ENCODE results near the gene IGFN1. TPM values are rescaled to one million over a fixed set of nuclear protein-coding genes. Genes with fewer than 3 reads are reported as not detected.

The IGFN1 gene
- total RNA-seq, 1 experiment from 2014 or later, result not detected

DNA sequence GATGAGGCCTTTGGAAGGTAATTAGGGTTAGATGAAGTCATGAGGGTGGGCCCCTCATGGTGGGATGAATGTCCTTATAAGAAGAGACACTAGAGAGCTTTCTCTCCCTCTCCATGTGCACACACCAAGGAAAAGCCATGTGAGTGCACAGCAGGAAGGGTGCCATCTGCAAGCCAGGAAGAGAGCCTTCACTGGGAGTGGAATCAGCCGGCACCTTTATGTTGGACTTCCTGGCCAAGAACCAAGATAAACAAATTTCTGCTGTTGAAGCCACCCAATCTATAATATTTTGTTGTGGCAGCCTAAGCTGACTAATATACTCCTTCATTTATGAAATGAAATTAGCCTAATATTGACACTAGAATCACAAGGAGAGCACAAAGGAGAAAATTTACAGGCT lies 54.5 kb downstream of the IGFN1 start:
- DNase-seq, result no peak
- no peak overlapping the region for H3K14ac ChIP-seq (ENCODE audit: insufficient read depth, low read length)
- H3T11ph ChIP-seq (ENCODE audit: low read length), result no peak overlapping the region
- TF ChIP-seq, protein P1, sequence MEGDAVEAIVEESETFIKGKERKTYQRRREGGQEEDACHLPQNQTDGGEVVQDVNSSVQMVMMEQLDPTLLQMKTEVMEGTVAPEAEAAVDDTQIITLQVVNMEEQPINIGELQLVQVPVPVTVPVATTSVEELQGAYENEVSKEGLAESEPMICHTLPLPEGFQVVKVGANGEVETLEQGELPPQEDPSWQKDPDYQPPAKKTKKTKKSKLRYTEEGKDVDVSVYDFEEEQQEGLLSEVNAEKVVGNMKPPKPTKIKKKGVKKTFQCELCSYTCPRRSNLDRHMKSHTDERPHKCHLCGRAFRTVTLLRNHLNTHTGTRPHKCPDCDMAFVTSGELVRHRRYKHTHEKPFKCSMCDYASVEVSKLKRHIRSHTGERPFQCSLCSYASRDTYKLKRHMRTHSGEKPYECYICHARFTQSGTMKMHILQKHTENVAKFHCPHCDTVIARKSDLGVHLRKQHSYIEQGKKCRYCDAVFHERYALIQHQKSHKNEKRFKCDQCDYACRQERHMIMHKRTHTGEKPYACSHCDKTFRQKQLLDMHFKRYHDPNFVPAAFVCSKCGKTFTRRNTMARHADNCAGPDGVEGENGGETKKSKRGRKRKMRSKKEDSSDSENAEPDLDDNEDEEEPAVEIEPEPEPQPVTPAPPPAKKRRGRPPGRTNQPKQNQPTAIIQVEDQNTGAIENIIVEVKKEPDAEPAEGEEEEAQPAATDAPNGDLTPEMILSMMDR (conservative IDR thresholded peaks at IDR 0.05), result no peak
- no peak overlapping the region for H3K9ac ChIP-seq (ENCODE audit: extremely low read depth, insufficient read length, low read length)
- H3K9me3 Mint-ChIP-seq, result peaks cover 10 to 11% of the 10 kb centered on the region in 2 experiments
- no peak overlapping the region for H2BK12ac ChIP-seq (ENCODE audit: insufficient read length, low read depth, low read length)
- no peaks in the 10 kb centered on the region for H3K9me3 ChIP-seq (ENCODE audit: control insufficient read depth, low read depth, low read length)
- peaks cover 2 to 11% (median 4%) of the 10 kb centered on the region in 3 experiments; a peak in 5 of 7 replicates for H3K36me3 Mint-ChIP-seq (ENCODE audit: insufficient read depth in 1 of 3, low read depth in 3 of 3)
- no peaks in the 10 kb centered on the region for H3K23me2 ChIP-seq (ENCODE audit: insufficient read length, low read depth, low read length, poor library complexity, severe bottlenecking)
- peaks cover 9% of the 10 kb centered on the region; the same call in 1 of the 2 replicates for H3K27me3 Mint-ChIP-seq (ENCODE audit: low read depth)
- H4K91ac ChIP-seq (ENCODE audit: insufficient read length, low read depth, low read length), result no peak overlapping the region
- no peak overlapping the region for H2AFZ ChIP-seq (ENCODE audit: low read length)
- H2BK20ac ChIP-seq (ENCODE audit: low read depth, low read length, poor library complexity, severe bottlenecking), result no peak overlapping the region
- no peak overlapping the region for H3K56ac ChIP-seq (ENCODE audit: insufficient read length, low read depth, low read length)
- no peaks in the 10 kb centered on the region for H3K79me1 ChIP-seq (ENCODE audit: insufficient read depth, low read depth, low read length, poor library complexity, severe bottlenecking)
- H3K27me3 ChIP-seq (ENCODE audit: insufficient read depth, low read length), result no peaks in the 10 kb centered on the region
- no CpG with 5 or more reads among the region's 1 CpG for WGBS (ENCODE audit: extremely low coverage, insufficient read length, low lambda C conversion rate)
- H3K4me3 Mint-ChIP-seq, result no peak overlapping the region
- no peak overlapping the region for H4K5ac ChIP-seq (ENCODE audit: insufficient read length, low read depth, low read length)
- H3K4me1 ChIP-seq (ENCODE audit: insufficient read depth, low read length), result no peaks in the 10 kb centered on the region
- no peak overlapping the region for H2BK5ac ChIP-seq (ENCODE audit: insufficient read length, low read length)
- no peaks in the 10 kb centered on the region for H4K20me1 ChIP-seq (ENCODE audit: control insufficient read depth, insufficient read depth, insufficient read length)
- no peak overlapping the region for H4K8ac ChIP-seq (replicated peaks; ENCODE audit: insufficient read length, low read depth, low read length)
- H3K23ac ChIP-seq (ENCODE audit: insufficient read length, low read depth, low read length), result no peak overlapping the region
- H2AK5ac ChIP-seq (ENCODE audit: insufficient read length, low read length), result no peak overlapping the region
- no peak overlapping the region; a peak in 1 of 7 replicates for H3K27ac Mint-ChIP-seq
- H3K4ac ChIP-seq (ENCODE audit: low read depth, low read length), result no peak overlapping the region
- no peak overlapping the region for H2BK15ac ChIP-seq (ENCODE audit: low read depth, low read length)
- H3K79me2 ChIP-seq (ENCODE audit: insufficient read depth, low read length), result no peaks in the 10 kb centered on the region
- no peak overlapping the region for H3K4me2 ChIP-seq (ENCODE audit: insufficient read depth, insufficient read length, low read length)
- H3K4me1 Mint-ChIP-seq, result no peaks in the 10 kb centered on the region
- H2BK120ac ChIP-seq (ENCODE audit: low read depth, low read length, poor library complexity, severe bottlenecking), result no peak overlapping the region
- H3K18ac ChIP-seq (ENCODE audit: insufficient read length, low read depth, low read length), result no peak overlapping the region
- no peak overlapping the region for H3K27ac ChIP-seq (ENCODE audit: insufficient read length, low read depth, low read length)
